Fibroblast of lung (primary cell): Measurements from ENCODE around the gene TPGS1. TPM values are rescaled to one million over a fixed set of nuclear protein-coding genes. Genes with fewer than 3 reads are reported as not detected.
A peak's percentile ranks its signal among the peaks of the same experiment; 100 is the strongest.

Experiments used
- DNase-seq, 2 donors: peaks; one replicate each; pipeline versions ENCODE4 v3.0.0 to v3.0.0-alpha.2; 2010; ENCODE audit warnings: low read depth in 2 of 2
- H2AFZ ChIP-seq: 2 replicates; pipeline ENCODE4 v1.5.1; 2012; ENCODE audit warnings: low read length, control low read depth, inconsistent platforms
- H3K27ac ChIP-seq: 2 replicates; pipeline ENCODE4 v1.5.1; 2011; ENCODE audit warnings: low read length, control low read depth; ENCODE audit not compliant: insufficient read depth
- H3K27me3 ChIP-seq: 2 replicates; pipeline ENCODE4 v1.5.1; 2011; ENCODE audit warnings: mild to moderate bottlenecking, low read length; ENCODE audit not compliant: control insufficient read depth, insufficient read depth
- H3K36me3 ChIP-seq: 2 replicates; pipeline ENCODE4 v1.5.1; 2011; ENCODE audit warnings: low read length; ENCODE audit not compliant: control insufficient read depth, insufficient read depth
- H3K4me1 ChIP-seq: 2 replicates; pipeline ENCODE4 v1.5.1; 2011; ENCODE audit warnings: low read length; ENCODE audit not compliant: control insufficient read depth, insufficient read depth; ENCODE audit errors: extremely low read depth
- H3K4me2 ChIP-seq: 2 replicates; pipeline ENCODE4 v1.5.1; 2011; ENCODE audit warnings: low read length, control low read depth; ENCODE audit not compliant: insufficient read depth; ENCODE audit errors: extremely low read depth
- H3K4me3 ChIP-seq, 4 experiments: fragments of 200-600 bp in 1 of 4; sonication (generic) in 1 of 4; replicated peaks in 1 of 4; 2 replicates each; pipeline ENCODE4 v1.5.1; 2011 to 2016; ENCODE audit warnings: low read length in 4 of 4, low read depth in 3 of 4, mild to moderate bottlenecking in 3 of 4, control low read depth in 2 of 4, inconsistent platforms in 1 of 4, mixed read lengths in 1 of 4; ENCODE audit not compliant: insufficient read depth in 1 of 4; ENCODE audit errors: control extremely low read depth in 1 of 4
- H3K79me2 ChIP-seq: 2 replicates; pipeline ENCODE4 v1.5.1; 2012; ENCODE audit warnings: mild to moderate bottlenecking, low read length, inconsistent platforms; ENCODE audit not compliant: control insufficient read depth, insufficient read depth
- H3K9ac ChIP-seq: 2 replicates; pipeline ENCODE4 v1.5.1; 2011; ENCODE audit warnings: mild to moderate bottlenecking, low read length, control low read depth; ENCODE audit not compliant: insufficient read depth
- H3K9me3 ChIP-seq: 2 replicates; pipeline ENCODE4 v1.5.1; 2012; ENCODE audit warnings: low read depth, low read length; ENCODE audit not compliant: control insufficient read depth, insufficient read depth
- H4K20me1 ChIP-seq: 2 replicates; pipeline ENCODE4 v1.5.1; 2011; ENCODE audit warnings: low read length; ENCODE audit not compliant: control insufficient read depth, insufficient read depth; ENCODE audit errors: extremely low read depth
- EZH2 ChIP-seq: IDR thresholded peaks from 2 replicates; pipeline ENCODE4 v1.5.1; 2012; ENCODE audit warnings: low read length, control low read depth, mild to moderate bottlenecking; ENCODE audit errors: missing control alignments
- polyA minus RNA-seq: library from RNA; depleted of rRNA, polyadenylated mRNA; stranded (reverse); fragments of >200 nt; gene quantifications from 2 replicates; pipeline ENCODE4 v1.2.3, GENCODE V29; 2011; ENCODE audit warnings: low replicate concordance
- polyA plus RNA-seq, 2 donors: library from polyadenylated mRNA; depleted of rRNA in 1 of 2; stranded (reverse) in 1 of 2; unstranded in 1 of 2; fragments of >200 nt; gene quantifications; 2 replicates each; pipeline ENCODE4 v1.2.1, GENCODE V29; 2011 to 2012; ENCODE audit warnings: missing spikeins in 1 of 2
- total RNA-seq: library from RNA; depleted of rRNA; stranded (reverse); fragments of >200 nt; gene quantifications from 2 replicates; pipeline ENCODE4 v1.2.1, GENCODE V29; 2014
- TF ChIP-seq, protein P1 (sequence below), 2 donors: IDR thresholded peaks in 1 of 2; conservative IDR thresholded peaks in 1 of 2; 1 replicate in 1 of 2; 2 replicates in 1 of 2; pipeline ENCODE4 v1.5.1; 2011 to 2012; ENCODE audit warnings: low read length in 2 of 2, control low read depth in 1 of 2, inconsistent platforms in 1 of 2, low read depth in 1 of 2, mild to moderate bottlenecking in 1 of 2

The TPGS1 gene, protein sequence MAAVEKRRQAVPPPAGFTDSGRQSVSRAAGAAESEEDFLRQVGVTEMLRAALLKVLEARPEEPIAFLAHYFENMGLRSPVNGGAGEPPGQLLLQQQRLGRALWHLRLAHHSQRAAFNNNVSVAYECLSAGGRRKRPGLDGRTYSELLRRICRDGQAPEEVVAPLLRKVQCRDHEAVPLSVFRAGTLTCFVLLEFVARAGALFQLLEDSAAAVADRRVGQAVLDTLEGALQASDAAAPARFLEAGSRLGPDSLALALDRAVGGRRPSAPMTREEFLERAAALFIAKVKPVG
- total RNA-seq (30.1 and 36.0 TPM in 2 replicates), polyA plus RNA-seq (1.7 and 2.0 TPM in 2 replicates), polyA minus RNA-seq (1.1 and 2.8 TPM in 2 replicates)
- 6.9 and 11.7 TPM in 2 replicates for polyA plus RNA-seq (2012)

DNA sequence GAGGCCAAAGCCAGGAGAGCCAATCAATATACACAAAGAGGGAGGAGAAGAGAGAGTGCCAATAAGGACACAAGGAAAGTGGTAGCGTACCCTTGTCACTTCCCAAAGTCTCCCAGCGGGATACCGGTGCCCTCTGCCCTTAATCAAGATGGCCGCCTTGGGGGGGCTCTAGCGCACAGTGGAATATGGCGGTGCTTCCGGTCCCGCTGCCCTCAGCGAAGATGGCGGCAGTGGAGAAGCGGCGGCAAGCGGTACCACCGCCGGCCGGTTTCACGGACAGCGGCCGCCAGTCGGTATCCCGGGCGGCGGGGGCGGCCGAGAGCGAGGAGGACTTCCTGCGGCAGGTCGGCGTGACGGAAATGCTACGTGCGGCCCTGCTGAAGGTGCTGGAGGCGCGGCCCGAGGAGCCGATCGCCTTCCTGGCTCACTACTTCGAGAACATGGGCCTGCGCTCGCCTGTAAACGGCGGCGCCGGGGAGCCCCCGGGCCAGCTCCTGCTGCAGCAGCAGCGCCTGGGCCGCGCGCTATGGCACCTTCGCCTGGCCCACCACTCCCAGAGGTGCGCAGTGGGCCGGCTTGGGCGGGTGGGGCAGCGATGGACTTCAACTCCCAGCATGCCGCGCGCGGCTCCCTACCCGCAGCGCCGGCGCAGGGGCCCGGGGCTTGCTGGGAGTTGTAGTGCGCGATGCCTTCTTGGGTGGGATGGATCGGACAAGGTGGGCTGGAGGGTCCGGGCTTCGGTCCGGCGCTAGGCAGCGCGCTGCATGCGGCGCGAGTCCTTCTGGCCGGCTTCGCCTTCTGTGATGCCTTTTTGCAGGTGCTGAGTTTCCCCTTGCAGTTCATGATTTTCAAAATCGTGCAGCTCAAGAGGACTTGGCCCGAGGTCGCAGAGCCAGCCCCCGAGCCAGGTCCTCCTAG, at the start of gene TPGS1:
Gene TPGS1, plus strand, starts transcription at position 212 of the 918 bp plus-strand sequence. Its CDS starts 10 bp downstream, at position 222.
- Histone ChIP-seq H3K79me2 (peaks cover 8% of the 10 kb centered on the region), H2AFZ (peak within 1 kb of the TSS; percentile 94), H3K4me2 (peak within 1 kb of the TSS; percentile 94), H3K4me3 (peak within 1 kb of the TSS; percentile 85 to 99 (median 92)), H4K20me1 (no peaks in the 10 kb centered on the region), H3K9ac (peak within 1 kb of the TSS; percentile 98), H3K9me3 (no peaks in the 10 kb centered on the region), H3K27ac (peak within 1 kb of the TSS; percentile 98), H3K4me1 (peaks cover 7% of the 10 kb centered on the region), H3K36me3 (no peaks in the 10 kb centered on the region), H3K27me3 (no peaks in the 10 kb centered on the region)
- no peak for TF ChIP-seq EZH2
- TF ChIP-seq, protein P1, sequence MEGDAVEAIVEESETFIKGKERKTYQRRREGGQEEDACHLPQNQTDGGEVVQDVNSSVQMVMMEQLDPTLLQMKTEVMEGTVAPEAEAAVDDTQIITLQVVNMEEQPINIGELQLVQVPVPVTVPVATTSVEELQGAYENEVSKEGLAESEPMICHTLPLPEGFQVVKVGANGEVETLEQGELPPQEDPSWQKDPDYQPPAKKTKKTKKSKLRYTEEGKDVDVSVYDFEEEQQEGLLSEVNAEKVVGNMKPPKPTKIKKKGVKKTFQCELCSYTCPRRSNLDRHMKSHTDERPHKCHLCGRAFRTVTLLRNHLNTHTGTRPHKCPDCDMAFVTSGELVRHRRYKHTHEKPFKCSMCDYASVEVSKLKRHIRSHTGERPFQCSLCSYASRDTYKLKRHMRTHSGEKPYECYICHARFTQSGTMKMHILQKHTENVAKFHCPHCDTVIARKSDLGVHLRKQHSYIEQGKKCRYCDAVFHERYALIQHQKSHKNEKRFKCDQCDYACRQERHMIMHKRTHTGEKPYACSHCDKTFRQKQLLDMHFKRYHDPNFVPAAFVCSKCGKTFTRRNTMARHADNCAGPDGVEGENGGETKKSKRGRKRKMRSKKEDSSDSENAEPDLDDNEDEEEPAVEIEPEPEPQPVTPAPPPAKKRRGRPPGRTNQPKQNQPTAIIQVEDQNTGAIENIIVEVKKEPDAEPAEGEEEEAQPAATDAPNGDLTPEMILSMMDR (conservative IDR thresholded peaks at IDR 0.05 in 1 of 2, IDR thresholded peaks at IDR 0.05 in 1 of 2; ENCODE audit: low read depth in 1 of 2, low read length in 2 of 2), result no peak
- peak; percentile 63 to 65 for DNase-seq

DNA sequence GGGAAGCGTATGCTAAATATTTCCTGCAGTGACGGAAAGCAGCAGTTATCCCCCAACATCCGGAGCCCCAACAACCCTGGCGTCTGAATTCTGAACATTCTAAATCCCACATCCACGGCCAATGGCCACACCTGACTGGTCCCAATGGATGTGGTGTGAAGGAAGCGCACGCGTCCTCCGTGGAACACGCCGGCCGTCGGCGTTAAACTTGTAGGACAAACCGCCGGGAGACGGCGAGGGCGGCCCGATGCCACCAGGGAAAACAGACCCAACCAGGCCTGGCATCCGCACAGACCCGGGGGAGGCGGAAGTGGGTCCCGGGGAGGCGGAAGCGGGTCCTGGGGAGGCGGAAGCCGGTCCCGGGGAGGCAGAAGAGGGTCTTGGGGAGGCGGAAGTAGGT, 49.7 kb upstream of the TPGS1 start:
- Histone ChIP-seq H3K4me2 (no peak overlapping the region), H3K9ac (no peak overlapping the region), H3K27me3 (peaks cover 12% of the 10 kb centered on the region), H3K79me2 (no peaks in the 10 kb centered on the region), H3K27ac (no peak overlapping the region), H3K36me3 (no peaks in the 10 kb centered on the region), H3K9me3 (no peaks in the 10 kb centered on the region), H2AFZ (no peak overlapping the region), H3K4me3 (no peak overlapping the region), H3K4me1 (no peaks in the 10 kb centered on the region), H4K20me1 (no peaks in the 10 kb centered on the region)
- TF ChIP-seq, protein P1 (conservative IDR thresholded peaks at IDR 0.05 in 1 of 2, IDR thresholded peaks at IDR 0.05 in 1 of 2; ENCODE audit: low read depth in 1 of 2, low read length in 2 of 2), result no peak
- TF ChIP-seq EZH2, result no peak
- no peak for DNase-seq
